Neural crest cell (in vitro differentiated cells): ENCODE data around the gene C1orf141. TPM values are rescaled to one million over a fixed set of nuclear protein-coding genes. Genes with fewer than 3 reads are reported as not detected.

Source experiments
- DNase-seq: peaks from one replicate; pipeline ENCODE4 v3.0.0; 2021; ENCODE audit warnings: low read depth, mixed read lengths, low spot score
- H3K27ac Mint-ChIP-seq: one replicate; pipeline ENCODE4 v1.8.0; 2021; ENCODE audit warnings: mild to moderate bottlenecking, mixed read lengths; ENCODE audit not compliant: unreplicated experiment
- H3K27me3 Mint-ChIP-seq: 2 replicates; pipeline ENCODE4 v1.8.0; 2021; ENCODE audit warnings: low read depth, mild to moderate bottlenecking, mixed read lengths
- H3K36me3 Mint-ChIP-seq: 2 replicates; pipeline ENCODE4 v1.8.0; 2021; ENCODE audit warnings: low read depth, mild to moderate bottlenecking, mixed read lengths
- H3K4me1 Mint-ChIP-seq: 2 replicates; pipeline ENCODE4 v1.8.0; 2021; ENCODE audit warnings: mixed read lengths
- H3K4me3 Mint-ChIP-seq: one replicate; pipeline ENCODE4 v1.8.0; 2021; ENCODE audit warnings: mild to moderate bottlenecking, mixed read lengths
- H3K9me3 Mint-ChIP-seq: 2 replicates; pipeline ENCODE4 v1.8.0; 2021; ENCODE audit warnings: mixed read lengths
- total RNA-seq: library from RNA; stranded (reverse); gene quantifications from 2 replicates; pipeline ENCODE4 v1.2.1, GENCODE V29; 2021
- TF ChIP-seq, protein P1 (sequence below): fragments of 200-600 bp; sonication (generic); conservative IDR thresholded peaks from 2 replicates; pipeline ENCODE4 v1.5.0; 2021; ENCODE audit warnings: antibody characterized with exemption, mild to moderate bottlenecking

Gene C1orf141
- total RNA-seq, 1 donor from 2014 or later = not detected

DNA sequence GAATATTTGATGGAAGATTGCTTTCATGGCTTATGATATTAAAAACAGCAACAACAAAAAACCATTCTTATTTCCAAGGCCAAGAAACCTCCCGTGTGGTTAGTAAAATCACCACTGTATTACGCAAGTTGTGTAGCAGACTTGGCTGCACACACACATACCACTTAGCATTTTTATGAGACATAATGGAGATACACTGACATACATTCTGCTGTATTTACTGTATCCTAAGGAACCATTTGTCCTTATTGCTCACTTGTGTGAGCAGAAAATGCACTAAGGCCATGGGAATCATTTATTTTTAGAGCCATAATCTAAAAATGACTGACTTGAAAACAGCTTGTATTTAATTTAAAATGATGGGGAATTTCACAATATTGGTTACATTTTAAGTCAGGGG lies 584 bp upstream of the C1orf141 start:
- Mint-ChIP-seq H3K9me3 (no peaks in the 10 kb centered on the region), H3K27me3 (no peaks in the 10 kb centered on the region), H3K4me3 (no peak overlapping the region), H3K4me1 (peaks cover 7% of the 10 kb centered on the region), H3K27ac (no peak overlapping the region), H3K36me3 (no peaks in the 10 kb centered on the region)
- no peak for DNase-seq
- TF ChIP-seq, protein P1, sequence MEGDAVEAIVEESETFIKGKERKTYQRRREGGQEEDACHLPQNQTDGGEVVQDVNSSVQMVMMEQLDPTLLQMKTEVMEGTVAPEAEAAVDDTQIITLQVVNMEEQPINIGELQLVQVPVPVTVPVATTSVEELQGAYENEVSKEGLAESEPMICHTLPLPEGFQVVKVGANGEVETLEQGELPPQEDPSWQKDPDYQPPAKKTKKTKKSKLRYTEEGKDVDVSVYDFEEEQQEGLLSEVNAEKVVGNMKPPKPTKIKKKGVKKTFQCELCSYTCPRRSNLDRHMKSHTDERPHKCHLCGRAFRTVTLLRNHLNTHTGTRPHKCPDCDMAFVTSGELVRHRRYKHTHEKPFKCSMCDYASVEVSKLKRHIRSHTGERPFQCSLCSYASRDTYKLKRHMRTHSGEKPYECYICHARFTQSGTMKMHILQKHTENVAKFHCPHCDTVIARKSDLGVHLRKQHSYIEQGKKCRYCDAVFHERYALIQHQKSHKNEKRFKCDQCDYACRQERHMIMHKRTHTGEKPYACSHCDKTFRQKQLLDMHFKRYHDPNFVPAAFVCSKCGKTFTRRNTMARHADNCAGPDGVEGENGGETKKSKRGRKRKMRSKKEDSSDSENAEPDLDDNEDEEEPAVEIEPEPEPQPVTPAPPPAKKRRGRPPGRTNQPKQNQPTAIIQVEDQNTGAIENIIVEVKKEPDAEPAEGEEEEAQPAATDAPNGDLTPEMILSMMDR = no peak

DNA sequence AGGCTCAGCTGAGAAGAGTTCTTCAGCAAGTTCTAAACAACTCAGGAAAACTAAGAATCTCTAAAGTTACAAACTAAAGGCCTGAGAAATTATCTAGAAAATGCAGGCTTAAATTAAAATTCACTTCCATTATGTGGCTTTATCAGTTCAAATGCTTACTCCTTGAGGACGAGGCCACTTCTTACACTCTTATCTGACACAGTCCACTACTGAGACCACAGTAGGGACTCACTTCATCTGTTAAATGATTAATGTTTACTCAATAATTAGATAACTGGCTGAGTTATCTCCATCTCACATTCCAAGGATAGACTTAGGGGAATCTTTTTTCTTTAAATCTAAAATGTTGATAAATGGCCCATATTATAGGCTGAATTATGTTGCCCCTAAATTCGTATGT lies 1.6 kb downstream of the C1orf141 start:
- H3K4me1 Mint-ChIP-seq = peaks cover 7% of the 10 kb centered on the region
- H3K27me3 Mint-ChIP-seq = no peaks in the 10 kb centered on the region
- no peaks in the 10 kb centered on the region for H3K9me3 Mint-ChIP-seq
- TF ChIP-seq, protein P1 = no peak
- no peak overlapping the region for H3K27ac Mint-ChIP-seq
- H3K4me3 Mint-ChIP-seq = no peak overlapping the region
- no peak for DNase-seq
- no peaks in the 10 kb centered on the region for H3K36me3 Mint-ChIP-seq

DNA sequence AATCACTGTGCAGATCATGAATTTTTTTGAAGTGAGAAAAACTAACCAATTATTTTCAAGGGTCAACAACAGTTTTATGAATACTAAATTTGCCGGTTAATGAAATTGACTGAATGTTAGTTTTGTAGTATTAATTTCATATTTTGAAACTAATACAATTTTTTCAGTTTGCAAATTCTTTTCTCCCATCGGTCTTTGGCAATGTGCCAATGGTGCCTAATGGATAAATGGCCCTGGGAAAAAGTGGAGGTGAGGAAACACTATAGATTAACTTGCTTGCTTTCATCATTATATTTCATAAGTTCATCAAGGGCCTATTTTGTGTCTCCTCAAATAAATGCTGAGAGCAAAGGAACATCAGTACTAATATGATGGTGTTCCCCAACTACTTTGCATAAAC lies 4.1 kb downstream of the C1orf141 start:
- H3K36me3 Mint-ChIP-seq = no peaks in the 10 kb centered on the region
- H3K9me3 Mint-ChIP-seq = no peaks in the 10 kb centered on the region
- no peak overlapping the region for H3K4me3 Mint-ChIP-seq
- no peak overlapping the region for H3K27ac Mint-ChIP-seq
- TF ChIP-seq, protein P1 = no peak
- H3K27me3 Mint-ChIP-seq = no peaks in the 10 kb centered on the region
- H3K4me1 Mint-ChIP-seq = peaks cover 7% of the 10 kb centered on the region
- no peak for DNase-seq

DNA sequence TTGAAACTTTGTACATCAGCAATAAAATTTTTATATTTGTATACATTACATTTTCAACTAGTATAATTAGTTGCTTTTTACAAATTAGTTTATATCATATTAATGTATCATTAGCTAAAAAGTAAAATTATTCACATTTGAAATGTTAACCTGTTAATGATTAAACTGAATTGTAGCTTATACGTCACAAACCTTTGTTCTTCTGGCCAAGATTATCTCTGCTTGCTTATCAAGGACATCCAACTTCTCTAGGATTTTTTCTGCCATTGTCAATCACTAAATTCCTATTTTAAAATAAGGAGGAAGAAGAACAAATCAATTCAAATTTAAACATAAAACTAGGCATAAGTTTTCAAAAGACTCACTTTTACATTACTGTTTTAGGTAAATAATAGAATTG lies 7.8 kb downstream of the C1orf141 start:
- Mint-ChIP-seq H3K36me3 (no peaks in the 10 kb centered on the region), H3K4me1 (no peaks in the 10 kb centered on the region), H3K27ac (no peak overlapping the region), H3K4me3 (no peak overlapping the region), H3K27me3 (no peaks in the 10 kb centered on the region), H3K9me3 (no peaks in the 10 kb centered on the region)
- no peak for DNase-seq
- TF ChIP-seq, protein P1 = no peak

DNA sequence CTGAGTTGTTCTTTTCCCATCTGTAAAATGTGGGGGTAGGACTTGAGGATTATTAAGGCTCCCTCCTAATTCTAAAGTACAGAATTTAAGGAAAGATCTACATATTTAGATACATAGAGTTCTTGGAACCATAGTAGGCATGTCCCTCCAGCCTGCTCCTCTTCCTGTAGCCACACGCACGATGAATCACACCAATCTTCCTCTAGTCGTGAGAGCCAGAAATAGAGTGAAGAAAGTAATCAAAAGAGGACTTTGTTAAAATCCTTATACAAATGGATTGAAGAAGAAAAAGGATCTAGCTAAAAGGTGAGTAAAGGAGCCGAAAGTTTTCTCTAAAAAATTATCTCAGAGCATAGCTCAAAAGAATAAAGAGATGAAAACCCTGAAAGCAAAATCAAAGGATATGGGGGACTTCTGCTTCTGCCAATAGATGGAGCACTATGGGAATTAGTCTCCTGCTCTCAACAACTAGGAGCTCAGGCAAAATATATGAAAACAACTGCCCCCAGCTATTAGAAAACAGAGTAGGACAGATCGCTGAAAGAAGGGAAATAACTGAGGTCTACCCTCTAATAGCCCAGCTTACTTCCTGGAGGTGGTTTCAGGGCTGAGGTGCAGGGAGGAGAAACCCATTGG lies 8.5 kb downstream of the C1orf141 start:
- TF ChIP-seq, protein P1 = no peak
- Mint-ChIP-seq H3K4me3 (no peak overlapping the region), H3K9me3 (no peaks in the 10 kb centered on the region), H3K36me3 (no peaks in the 10 kb centered on the region), H3K27ac (no peak overlapping the region), H3K27me3 (no peaks in the 10 kb centered on the region), H3K4me1 (no peaks in the 10 kb centered on the region)
- DNase-seq = no peak
